Measurements from ENCODE around the gene FADS3.

The FADS3 gene

DNA sequence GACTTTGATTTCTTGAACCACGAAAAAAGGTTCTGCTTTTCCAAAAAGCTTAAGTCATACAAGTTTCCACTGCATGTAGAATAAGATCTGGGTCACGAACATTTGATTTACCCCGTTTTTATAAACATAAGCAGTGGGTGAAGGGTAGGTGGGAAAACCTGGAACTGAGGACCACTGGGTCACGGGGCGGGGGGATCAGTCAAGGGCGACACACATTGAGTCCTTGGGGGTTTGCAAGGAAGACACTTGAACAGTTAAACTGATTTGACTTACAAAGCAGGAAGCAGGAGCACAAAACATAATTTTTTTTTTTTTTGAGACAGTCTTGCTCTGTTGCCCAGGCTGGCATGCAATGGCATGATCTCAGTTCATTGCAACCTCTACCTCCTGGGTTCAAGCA lies 10.9 kb downstream of the FADS3 start:
- no peak for DNase-seq (ENCODE audit: low spot score)

DNA sequence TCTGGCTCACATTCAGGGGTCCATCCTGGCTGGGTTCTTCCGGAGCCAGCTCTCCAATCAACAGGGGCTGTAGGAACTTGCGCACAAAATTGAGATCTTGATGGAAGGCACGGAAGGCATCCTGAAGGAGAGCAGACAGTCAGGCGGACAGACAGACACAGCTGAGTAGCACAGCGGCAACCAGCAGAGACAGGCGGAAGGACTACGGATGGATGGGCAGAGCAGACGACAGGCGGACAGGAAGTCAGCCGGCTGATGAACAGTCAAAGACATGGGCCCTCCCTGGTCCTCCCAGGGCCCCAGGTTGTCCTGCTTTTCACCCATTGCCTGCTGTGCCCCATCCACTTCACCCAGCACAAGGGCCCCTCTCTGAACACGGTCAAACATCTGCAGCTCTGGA lies 11.3 kb downstream of the FADS3 start:
- no peak for DNase-seq (ENCODE audit: low spot score)

GRCh38 chr11:61879152-61879551 lies 12.2 kb downstream of the FADS3 start:
- no peak for DNase-seq (ENCODE audit: low spot score)

- DNase-seq (ENCODE audit: low spot score): no peak
Observed at GRCh38 chr11:61875698-61876097, 15.6 kb downstream of the FADS3 start.

DNA sequence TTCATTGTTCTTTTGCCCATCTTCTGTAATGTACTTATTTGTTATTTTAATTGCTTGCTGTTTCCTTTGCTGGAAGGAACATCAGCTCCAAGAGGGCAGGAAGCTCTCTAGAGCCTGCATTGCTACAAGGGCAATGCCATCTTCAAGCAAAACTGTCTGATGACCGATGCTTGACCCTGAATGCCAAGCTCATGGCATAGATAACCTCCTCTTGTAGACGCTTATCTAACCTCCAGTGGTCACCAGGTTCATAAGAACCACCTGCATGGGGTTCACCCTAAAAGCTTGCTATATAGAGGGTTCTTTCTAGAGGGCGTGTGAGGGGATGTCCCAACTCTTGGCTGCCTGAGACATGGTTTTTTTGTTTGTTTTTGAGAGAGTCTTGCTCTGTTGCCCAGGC lies 16.5 kb downstream of the FADS3 start:
- no peak for DNase-seq (ENCODE audit: low spot score)

DNA sequence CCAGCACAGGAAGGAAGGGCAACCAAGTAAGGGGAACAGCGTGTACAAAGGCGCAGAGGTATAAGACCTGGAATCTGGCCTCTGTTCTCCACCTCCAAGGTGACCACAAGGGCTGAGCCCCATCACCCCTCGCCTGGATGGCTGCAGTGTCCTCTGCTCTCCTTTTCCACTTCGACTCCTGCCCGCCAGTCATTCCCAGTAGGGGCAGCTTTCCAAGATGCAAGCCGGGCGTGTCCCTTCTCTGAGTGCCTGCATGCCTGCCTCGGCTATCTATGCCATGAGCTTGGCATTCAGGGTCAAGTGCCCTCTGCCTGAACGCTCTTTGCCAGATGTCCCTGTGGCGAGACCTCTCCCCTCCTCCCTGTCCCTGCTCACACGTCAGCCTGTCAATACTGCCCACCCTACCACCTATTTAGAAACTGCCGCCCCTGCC lies 17.0 kb downstream of the FADS3 start:
- DNase-seq (ENCODE audit: low spot score): no peak

DNA sequence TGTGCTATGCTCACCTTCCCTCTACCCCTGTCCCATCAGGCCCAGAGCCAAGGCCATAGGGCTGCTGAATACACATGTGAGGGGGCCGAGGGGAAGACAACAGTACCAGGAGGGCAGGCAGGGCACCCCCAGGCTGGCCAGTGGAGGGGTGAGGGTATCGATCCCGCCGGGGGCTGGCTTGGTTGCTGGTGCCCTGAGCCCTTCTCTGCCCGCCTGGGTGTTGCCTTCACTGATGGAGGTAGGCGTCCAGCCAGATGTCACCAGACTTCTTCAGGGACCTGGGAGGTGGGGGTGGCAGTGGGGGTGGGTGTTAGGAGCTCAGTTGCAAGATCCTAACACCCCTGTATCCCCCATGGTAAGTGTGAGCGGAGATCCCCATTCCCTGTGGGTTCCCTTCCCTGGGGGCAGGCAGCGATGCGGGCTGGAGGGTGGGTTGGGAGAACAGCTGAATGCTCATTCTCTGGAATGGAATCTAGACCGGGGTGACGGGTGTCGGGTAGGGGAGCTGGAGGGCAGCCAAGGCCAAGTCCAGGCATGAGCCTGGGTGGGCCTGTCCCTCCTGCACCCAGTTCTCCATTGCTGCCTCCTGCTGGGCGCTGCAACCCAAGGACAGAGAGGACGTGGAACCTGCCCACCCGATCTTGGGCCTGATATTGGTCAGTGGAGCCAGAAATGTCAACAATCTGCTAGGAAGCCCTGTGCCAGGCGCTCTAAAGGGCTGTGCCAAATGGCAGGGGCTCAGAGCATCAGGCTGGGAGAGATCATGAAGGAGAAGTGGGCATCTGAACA lies 17.6 kb downstream of the FADS3 start:
- no peak for DNase-seq (ENCODE audit: low spot score)

DNA sequence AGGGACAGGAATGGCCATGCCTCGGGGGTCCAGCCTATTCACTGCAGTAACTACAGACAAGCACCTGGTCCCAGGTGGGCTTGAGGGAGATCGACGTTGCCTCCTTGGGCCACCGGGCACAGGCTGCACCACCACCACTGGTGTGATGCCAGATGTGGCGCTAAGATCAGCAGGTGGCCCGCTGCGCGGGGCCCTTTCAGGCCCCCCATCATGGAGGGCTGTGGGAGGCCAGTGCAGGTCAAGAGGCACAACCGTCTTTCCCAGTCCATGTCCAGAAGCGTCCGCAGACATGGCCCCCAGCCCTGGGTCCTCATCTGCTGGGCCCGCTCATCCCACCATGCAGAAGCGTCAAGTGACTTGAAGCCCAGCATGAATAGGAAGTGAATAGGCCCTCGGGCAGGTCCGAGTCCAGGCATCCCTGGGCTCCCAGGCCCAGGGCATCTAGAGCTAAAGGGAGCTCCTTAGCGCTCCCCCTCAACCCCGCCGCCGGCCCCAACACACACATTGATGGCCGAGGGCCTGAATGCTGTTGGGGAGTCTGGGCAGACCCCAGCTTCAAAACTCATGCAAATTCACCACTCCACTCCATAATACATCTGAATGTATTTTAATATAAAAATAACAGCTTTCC lies 18.3 kb downstream of the FADS3 start:
- no peak for DNase-seq (ENCODE audit: low spot score)

- peak; percentile 84 for DNase-seq (ENCODE audit: low spot score)
Observed at GRCh38 chr11:61871158-61871597, 20.2 kb downstream of the FADS3 start.

- DNase-seq (ENCODE audit: low spot score): no peak
Observed at GRCh38 chr11:61870541-61871031, 20.8 kb downstream of the FADS3 start.

DNA sequence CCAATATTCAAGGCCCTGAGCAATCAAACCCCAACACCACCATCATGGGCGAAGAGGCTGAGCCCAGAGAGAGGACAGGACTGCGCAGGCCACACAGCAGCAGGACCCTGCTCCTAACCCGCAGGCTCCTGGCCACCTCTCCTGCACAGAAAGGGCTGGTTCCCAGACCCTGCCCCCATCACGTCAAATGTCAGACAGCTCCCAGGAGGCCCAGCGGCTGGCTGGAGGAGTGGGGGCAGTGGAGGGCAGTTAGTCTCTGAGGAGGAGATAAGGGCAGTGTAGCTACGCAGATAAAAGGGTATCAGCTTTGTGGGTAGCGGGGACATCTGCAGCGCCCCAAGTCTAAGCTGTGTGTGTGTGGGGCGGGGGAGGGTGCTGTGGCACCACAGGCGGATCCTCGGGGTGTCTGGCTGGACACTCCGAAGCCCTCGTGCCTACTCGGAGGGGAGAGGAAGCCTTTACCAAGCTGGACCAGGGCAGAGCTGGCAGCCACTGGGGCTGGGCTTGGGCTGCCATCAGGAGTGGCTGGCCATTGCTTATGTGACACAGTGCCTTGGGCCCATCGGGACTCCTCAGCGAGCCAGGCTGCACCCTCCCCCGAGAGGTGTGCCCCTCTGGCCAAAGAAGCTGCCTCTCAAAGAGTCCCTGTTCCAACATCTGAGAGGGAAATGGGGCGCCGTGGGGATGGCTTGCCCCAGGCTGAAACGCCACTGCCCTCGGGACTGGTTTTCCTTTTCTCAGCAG lies 21.5 kb downstream of the FADS3 start:
- peak; percentile 63 for DNase-seq (ENCODE audit: low spot score)

DNA sequence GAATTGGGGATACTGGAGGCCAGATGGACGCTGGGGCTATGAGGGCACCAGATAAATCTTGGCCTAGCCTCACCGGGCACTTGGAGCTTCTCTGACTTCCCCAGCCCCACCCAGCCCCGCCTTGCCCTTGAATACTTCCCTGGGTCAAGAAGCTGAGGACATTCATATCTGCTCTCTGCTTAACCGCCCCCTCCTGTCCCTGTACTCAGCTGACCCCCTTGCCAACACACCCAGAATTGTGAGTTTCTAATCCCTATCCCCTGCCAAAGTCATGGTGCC lies 22.0 kb downstream of the FADS3 start:
- DNase-seq (ENCODE audit: low spot score): no peak

GRCh38 chr11:61868571-61869428 lies 22.5 kb downstream of the FADS3 start:
- DNase-seq (ENCODE audit: low spot score): no peak

DNA sequence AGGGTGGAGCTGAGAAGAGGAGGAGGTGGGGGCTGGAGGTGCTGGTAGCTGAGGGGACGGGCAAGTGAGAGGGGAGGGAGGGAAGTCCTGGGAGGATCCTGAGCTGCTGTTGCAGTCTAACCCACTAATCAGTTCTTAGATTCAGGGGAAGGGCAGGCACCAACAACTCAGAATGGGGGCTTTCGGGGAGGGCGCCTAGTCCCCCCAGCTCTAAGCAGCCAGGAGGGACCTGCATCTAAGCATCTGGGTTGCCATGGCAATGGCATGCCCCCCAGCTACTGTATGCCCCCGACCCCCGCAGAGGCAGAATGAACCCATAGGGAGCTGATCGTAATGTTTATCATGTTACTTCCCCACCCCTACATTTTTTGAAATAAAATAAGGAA lies 24.4 kb downstream of the FADS3 start:
- no peak for DNase-seq (ENCODE audit: low spot score)

GRCh38 chr11:61866231-61866957 lies 25.0 kb downstream of the FADS3 start:
- no peak for DNase-seq (ENCODE audit: low spot score)

- DNase-seq (ENCODE audit: low spot score): no peak
Observed at GRCh38 chr11:61864814-61865775, 26.2 kb downstream of the FADS3 start.

- DNase-seq (ENCODE audit: low spot score): no peak
Observed at GRCh38 chr11:61863548-61864081, 27.7 kb downstream of the FADS3 start.

DNA sequence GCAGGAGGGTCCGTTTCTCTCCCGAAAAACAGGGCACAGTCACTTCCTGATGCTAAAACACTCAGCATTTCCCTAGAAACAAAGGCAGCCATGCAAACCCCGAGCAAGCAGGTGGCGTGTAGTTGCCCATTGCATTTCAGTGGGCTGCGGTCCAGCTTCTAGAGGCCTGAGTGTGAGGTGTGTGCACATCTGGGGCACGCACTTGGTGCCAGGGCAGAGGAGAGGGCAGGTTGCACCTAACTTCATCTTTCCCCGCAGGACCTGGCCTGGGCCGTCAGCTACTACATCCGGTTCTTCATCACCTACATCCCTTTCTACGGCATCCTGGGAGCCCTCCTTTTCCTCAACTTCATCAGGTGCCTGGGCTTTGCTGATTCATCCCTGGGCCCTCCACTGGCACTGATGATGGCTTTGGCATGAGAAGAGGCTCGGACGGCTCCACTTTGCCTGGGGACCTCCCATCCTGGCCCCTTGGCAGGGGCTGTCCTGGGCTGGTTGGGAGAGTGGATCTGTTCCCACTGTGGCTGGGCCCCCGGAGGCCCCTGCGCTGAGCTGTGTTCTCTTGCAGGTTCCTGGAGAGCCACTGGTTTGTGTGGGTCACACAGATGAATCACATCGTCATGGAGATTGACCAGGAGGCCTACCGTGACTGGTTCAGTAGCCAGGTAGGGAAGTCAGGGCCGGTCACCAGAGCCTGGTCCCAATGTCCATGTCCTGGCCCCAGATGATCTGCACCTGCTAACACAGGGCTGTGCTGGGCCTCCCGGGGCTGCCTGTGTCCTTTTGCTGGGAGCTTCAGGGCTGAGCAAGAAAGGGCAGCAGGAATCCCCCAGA lies 28.4 kb downstream of the FADS3 start:
- DNase-seq (ENCODE audit: low spot score): no peak

- no peak for DNase-seq (ENCODE audit: low spot score)
Observed at GRCh38 chr11:61861634-61862033, 29.7 kb downstream of the FADS3 start.
